SK-N-SH (cell line): ENCODE measurements around the gene F13B.

Experiments used
- CTCF ChIP-seq: fragments of 200-600 bp; sonication (generic); IDR thresholded peaks from 2 replicates; pipeline ENCODE4 v1.6.1; 2017; ENCODE audit warnings: antibody characterized with exemption, mild to moderate bottlenecking, moderate library complexity
- EP300 ChIP-seq, 2 experiments: IDR thresholded peaks; 2 replicates each; pipeline versions ENCODE4 v1.4.0 to v1.6.1; 2012; ENCODE audit warnings: borderline replicate concordance in 1 of 2, low read depth in 1 of 2, low read length in 1 of 2
- TAF1 ChIP-seq: IDR thresholded peaks from 2 replicates; pipeline ENCODE4 v1.6.1; 2012; ENCODE audit warnings: low read depth, mild to moderate bottlenecking, low read length, moderate library complexity, borderline replicate concordance
- TCF12 ChIP-seq: IDR thresholded peaks from 2 replicates; pipeline ENCODE4 v1.4.0; 2012
- TF ChIP-seq, protein P1 (sequence below): IDR thresholded peaks from 2 replicates; pipeline ENCODE4 v1.6.1; 2012; ENCODE audit warnings: mild to moderate bottlenecking, low read depth, low read length, moderate library complexity

- TF ChIP-seq TAF1 (no peak), EP300 (IDR thresholded peaks at IDR 0.05; ENCODE audit: borderline replicate concordance in 1 of 2, low read depth in 1 of 2, low read length in 1 of 2) (no peak), CTCF (no peak), TCF12 (no peak)
- TF ChIP-seq, protein P1, sequence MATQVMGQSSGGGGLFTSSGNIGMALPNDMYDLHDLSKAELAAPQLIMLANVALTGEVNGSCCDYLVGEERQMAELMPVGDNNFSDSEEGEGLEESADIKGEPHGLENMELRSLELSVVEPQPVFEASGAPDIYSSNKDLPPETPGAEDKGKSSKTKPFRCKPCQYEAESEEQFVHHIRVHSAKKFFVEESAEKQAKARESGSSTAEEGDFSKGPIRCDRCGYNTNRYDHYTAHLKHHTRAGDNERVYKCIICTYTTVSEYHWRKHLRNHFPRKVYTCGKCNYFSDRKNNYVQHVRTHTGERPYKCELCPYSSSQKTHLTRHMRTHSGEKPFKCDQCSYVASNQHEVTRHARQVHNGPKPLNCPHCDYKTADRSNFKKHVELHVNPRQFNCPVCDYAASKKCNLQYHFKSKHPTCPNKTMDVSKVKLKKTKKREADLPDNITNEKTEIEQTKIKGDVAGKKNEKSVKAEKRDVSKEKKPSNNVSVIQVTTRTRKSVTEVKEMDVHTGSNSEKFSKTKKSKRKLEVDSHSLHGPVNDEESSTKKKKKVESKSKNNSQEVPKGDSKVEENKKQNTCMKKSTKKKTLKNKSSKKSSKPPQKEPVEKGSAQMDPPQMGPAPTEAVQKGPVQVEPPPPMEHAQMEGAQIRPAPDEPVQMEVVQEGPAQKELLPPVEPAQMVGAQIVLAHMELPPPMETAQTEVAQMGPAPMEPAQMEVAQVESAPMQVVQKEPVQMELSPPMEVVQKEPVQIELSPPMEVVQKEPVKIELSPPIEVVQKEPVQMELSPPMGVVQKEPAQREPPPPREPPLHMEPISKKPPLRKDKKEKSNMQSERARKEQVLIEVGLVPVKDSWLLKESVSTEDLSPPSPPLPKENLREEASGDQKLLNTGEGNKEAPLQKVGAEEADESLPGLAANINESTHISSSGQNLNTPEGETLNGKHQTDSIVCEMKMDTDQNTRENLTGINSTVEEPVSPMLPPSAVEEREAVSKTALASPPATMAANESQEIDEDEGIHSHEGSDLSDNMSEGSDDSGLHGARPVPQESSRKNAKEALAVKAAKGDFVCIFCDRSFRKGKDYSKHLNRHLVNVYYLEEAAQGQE, result no peak
These were observed 378 bp upstream of the F13B start for GRCh38 chr1:197067457-197067818.
